Spleen (tissue), 11 donors: ENCODE measurements around the gene DEFB124. TPM values are rescaled to one million over a fixed set of nuclear protein-coding genes. Genes with fewer than 3 reads are reported as not detected.
"Not testable (repeated sequence)": the region's sequence is repeated elsewhere in the genome, so short reads cannot be mapped to it uniquely, and the experiment has no call there.

Experiments used
- DNase-seq: peaks from one replicate; pipeline ENCODE4 v3.0.0-alpha.2; 2020
- H3K27ac ChIP-seq, 8 donors: fragments of 200-600 bp; sonication (generic) in 7 of 8; 1 replicate in 4 of 8; 2 replicates in 4 of 8; pipeline versions ENCODE4 v1.5.0 to v1.8.0; 2016 to 2021; ENCODE audit warnings: inconsistent platforms in 4 of 8, mild to moderate bottlenecking in 4 of 8, moderate library complexity in 1 of 8
- H3K27me3 ChIP-seq, 7 donors: fragments of 200-600 bp; sonication (generic) in 6 of 7; replicated peaks in 1 of 7; 1 replicate in 4 of 7; 2 replicates in 3 of 7; pipeline versions ENCODE4 v1.5.0 to v1.8.0; 2016 to 2021; ENCODE audit warnings: inconsistent platforms in 3 of 7, mild to moderate bottlenecking in 1 of 7
- H3K36me3 ChIP-seq, 6 donors: fragments of 200-600 bp; sonication (generic) in 5 of 6; 1 replicate in 4 of 6; 2 replicates in 2 of 6; pipeline versions ENCODE4 v1.5.0 to v1.8.0; 2016 to 2021; ENCODE audit warnings: inconsistent platforms in 2 of 6
- H3K4me1 ChIP-seq, 6 donors: fragments of 200-600 bp; sonication (generic) in 5 of 6; 1 replicate in 3 of 6; 2 replicates in 3 of 6; pipeline versions ENCODE4 v1.5.0 to v1.8.0; 2016 to 2021; ENCODE audit warnings: inconsistent platforms in 3 of 6
- H3K4me3 ChIP-seq, 8 donors: fragments of 200-600 bp; sonication (generic) in 7 of 8; 1 replicate in 4 of 8; 2 replicates in 4 of 8; pipeline versions ENCODE4 v1.5.0 to v1.8.0; 2016 to 2021; ENCODE audit warnings: inconsistent platforms in 4 of 8, mild to moderate bottlenecking in 4 of 8, moderate library complexity in 2 of 8
- H3K9me3 ChIP-seq, 8 donors: fragments of 200-600 bp; sonication (generic) in 7 of 8; 1 replicate in 4 of 8; 2 replicates in 4 of 8; pipeline versions ENCODE4 v1.5.0 to v1.8.0; 2016 to 2021; ENCODE audit warnings: inconsistent platforms in 4 of 8
- POLR2A ChIP-seq, 3 donors: fragments of 450-650 bp; IDR thresholded peaks; one replicate each; pipeline ENCODE4 v1.5.1; 2017; ENCODE audit warnings: antibody characterized with exemption in 3 of 3, mild to moderate bottlenecking in 1 of 3
- POLR2AphosphoS5 ChIP-seq, 3 donors: sonication (generic); formaldehyde crosslinking; IDR thresholded peaks; one replicate each; pipeline ENCODE4 v1.5.1; 2017; ENCODE audit warnings: antibody characterized with exemption in 3 of 3
- WGBS, 5 donors: extraction: QIAGEN DNeasy Blood & Tissue Kit in 3 of 5; methylation state at CpG; one replicate each; pipeline versions ENCODE4 v1.1.5 to v1.1.7; 2013 to 2018; 5-methylcytosine and 5-hydroxymethylcytosine counted together
- intact Hi-C: fragments of 100-400 bp; cut with DNase I; formaldehyde crosslinking; loops from one replicate; pipeline ENCODE4 v1.15.0; 2023; ENCODE audit warnings: low total_unique reads
- polyA plus RNA-seq, 3 donors: library from polyadenylated mRNA; stranded (reverse); fragments of 200-250 nt; gene quantifications; one replicate each; pipeline ENCODE4 v1.2.1, GENCODE V29; 2013
- total RNA-seq, 7 donors: library from RNA; depleted of rRNA in 3 of 7; stranded (reverse); fragments of >200 nt in 3 of 7; fragmentation: NEBNext Ultra II Directional in 4 of 7; extraction: Animal tissue kit (Norgen Biotek cat#: 25700) in 4 of 7; gene quantifications; one replicate each; pipeline versions ENCODE4 v1.1.0 to v1.2.1, GENCODE V29; 2016 to 2021
- TF ChIP-seq, protein P1 (sequence below), 11 experiments: fragments of 200-600 bp in 7 of 11; fragments of 450-650 bp in 4 of 11; sonication (generic) in 4 of 11; IDR thresholded peaks in 8 of 11; conservative IDR thresholded peaks in 3 of 11; 1 replicate in 7 of 11; 2 replicates in 4 of 11; pipeline versions ENCODE4 v1.4.0 to v1.8.0; 2016 to 2021; ENCODE audit warnings: antibody characterized with exemption in 11 of 11, inconsistent platforms in 4 of 11, mild to moderate bottlenecking in 1 of 11
- donor health status: healthy with polysubstance abuse.
- donor health status: DM: no; HTN: no; CAD: no; lungs with moderate emphysema.
- donor health status: DM: no; HTN: no; CAD: no.
- donor health status: Bipolar disorder and iron deficiency.
- donor health status: healthy.
- donor health status: DM: no; HTN: no; CAD: no.
- donor health status: DM: yes; HTN: yes; CAD: no.

The DEFB124 gene
- total and polyA plus RNA-seq, 10 donors: 0.24 TPM; not detected in 9

DNA sequence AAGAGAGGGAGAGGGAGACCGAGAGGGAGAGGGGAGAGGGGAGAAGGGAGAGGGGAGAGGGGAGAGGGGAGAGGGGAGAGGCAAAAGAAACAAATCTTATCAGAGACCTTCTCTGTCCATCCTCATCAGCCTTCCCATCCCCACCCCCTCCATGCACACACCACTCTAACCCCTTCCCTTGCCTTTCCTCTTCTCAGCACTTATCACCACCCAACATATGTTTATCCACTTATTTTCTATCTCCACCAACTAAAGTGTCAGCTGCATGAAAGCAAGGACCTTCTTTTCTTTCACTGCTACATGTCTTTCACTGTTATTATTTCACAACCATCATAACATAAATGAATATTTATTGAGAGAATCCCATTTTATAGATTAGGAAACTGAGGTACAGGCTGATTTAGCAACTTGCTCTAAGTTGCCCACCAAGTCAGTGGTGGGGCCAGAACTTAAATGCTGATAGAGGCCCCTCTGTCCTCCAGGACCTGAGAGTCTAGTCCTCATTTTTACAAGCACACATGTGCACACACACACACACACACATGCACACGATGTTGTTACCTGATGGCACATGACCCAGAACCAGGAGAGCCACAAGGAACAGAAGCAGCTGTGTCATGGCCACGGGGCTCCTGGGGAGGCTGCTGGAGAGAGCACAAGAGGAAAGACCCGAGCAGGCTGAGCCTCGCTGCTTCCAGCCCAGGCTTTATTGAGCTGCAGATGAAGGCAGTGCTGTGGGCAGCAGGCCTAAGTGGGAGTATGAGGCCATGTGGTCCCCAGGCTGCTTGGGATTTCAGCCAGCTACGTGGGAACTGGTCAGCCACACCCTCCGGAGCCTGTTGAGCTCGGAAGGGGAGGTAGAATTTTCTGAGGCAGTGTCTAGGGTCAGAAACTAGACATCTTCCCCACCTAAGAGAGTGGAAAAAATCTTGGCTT lies 2.3 kb downstream of the DEFB124 start:
- no peaks in the 10 kb centered on the region for H3K36me3 ChIP-seq
- H3K4me3 ChIP-seq: no peak overlapping the region
- no peak for DNase-seq
- H3K9me3 ChIP-seq: no peaks in the 10 kb centered on the region
- H3K4me1 ChIP-seq: peaks cover 5 to 23% (median 15%) of the 10 kb centered on the region in 6 donors
- 63 to 80% (median 68%) methylated on average over 7 to 8 of the region's 8 CpGs for WGBS, 5 donors
- intact Hi-C loops: no loop called here
- H3K27me3 ChIP-seq: peaks cover 0 to 38% (median 16%) of the 10 kb centered on the region in 7 donors
- TF ChIP-seq POLR2A (IDR thresholded peaks at IDR 0.05) (no peak), POLR2AphosphoS5 (IDR thresholded peaks at IDR 0.05) (no peak)
- TF ChIP-seq, protein P1, sequence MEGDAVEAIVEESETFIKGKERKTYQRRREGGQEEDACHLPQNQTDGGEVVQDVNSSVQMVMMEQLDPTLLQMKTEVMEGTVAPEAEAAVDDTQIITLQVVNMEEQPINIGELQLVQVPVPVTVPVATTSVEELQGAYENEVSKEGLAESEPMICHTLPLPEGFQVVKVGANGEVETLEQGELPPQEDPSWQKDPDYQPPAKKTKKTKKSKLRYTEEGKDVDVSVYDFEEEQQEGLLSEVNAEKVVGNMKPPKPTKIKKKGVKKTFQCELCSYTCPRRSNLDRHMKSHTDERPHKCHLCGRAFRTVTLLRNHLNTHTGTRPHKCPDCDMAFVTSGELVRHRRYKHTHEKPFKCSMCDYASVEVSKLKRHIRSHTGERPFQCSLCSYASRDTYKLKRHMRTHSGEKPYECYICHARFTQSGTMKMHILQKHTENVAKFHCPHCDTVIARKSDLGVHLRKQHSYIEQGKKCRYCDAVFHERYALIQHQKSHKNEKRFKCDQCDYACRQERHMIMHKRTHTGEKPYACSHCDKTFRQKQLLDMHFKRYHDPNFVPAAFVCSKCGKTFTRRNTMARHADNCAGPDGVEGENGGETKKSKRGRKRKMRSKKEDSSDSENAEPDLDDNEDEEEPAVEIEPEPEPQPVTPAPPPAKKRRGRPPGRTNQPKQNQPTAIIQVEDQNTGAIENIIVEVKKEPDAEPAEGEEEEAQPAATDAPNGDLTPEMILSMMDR (IDR thresholded peaks at IDR 0.05 in 8 of 11, conservative IDR thresholded peaks at IDR 0.05 in 3 of 11): no peak
- no peak overlapping the region for H3K27ac ChIP-seq

DNA sequence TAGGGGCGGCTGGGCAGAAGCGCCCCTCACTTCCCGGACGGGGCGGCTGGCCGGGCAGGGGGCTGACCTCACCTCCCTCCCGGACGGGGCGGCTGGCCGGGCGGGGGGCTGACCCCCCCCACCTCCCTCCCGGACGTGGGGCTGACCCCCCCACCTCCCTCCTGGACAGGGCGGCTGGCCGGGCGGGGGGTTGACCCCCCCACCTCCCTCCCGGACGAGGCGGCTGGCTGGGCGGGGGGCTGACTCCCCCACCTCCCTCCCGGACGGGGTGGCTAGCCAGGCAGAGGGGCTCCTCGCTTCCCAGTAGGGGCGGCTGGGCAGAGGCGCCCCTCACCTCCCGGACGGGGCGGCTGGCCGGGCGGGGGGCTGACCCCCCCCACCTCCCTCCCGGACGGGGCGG lies 4.0 kb downstream of the DEFB124 start:
- Histone ChIP-seq H3K4me1 (peaks cover 5 to 23% (median 15%) of the 10 kb centered on the region in 6 donors), H3K27me3 (peaks cover 0 to 21% (median 12%) of the 10 kb centered on the region in 7 donors)
- H3K27ac ChIP-seq, intact Hi-C loops, H3K36me3 ChIP-seq, H3K4me3 ChIP-seq, DNase-seq, H3K9me3 ChIP-seq: not testable (repeated sequence)
- WGBS, 5 donors: 94 to 98% (median 95%) methylated on average over 3 to 22 of the region's 33 CpGs; no CpG with 5 or more reads in 2 of the 5 donors

DNA sequence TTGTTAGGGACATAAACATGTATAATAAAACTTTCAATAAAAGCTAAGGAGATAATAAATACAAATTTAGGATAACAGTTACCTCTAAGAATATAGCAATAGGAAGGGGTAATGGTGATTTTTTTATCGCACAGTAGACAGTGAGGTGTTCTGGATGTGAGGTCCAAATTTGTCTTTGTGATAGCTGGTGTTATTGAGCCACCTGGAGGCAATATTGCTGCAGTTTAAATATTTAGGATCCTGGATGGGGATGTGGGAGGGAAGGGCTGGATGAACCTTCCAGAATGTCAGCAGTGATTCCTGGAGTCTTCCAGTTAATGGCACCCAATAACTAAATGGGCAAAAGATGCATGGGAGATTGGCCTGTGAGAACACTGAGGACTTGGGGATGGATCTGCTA lies 20.6 kb downstream of the DEFB124 start:
- no peaks in the 10 kb centered on the region for H3K9me3 ChIP-seq
- WGBS, 5 donors: 84 to 95% (median 89%) methylated on average over 1 of the region's 1 CpG
- DNase-seq: no peak
- no peak overlapping the region for H3K27ac ChIP-seq
- no peaks in the 10 kb centered on the region for H3K36me3 ChIP-seq
- H3K4me3 ChIP-seq: no peak overlapping the region
- intact Hi-C loops: no loop called here
- TF ChIP-seq POLR2AphosphoS5 (IDR thresholded peaks at IDR 0.05): no peak
- TF ChIP-seq, protein P1 (IDR thresholded peaks at IDR 0.05 in 8 of 11, conservative IDR thresholded peaks at IDR 0.05 in 3 of 11): no peak
- TF ChIP-seq POLR2A (IDR thresholded peaks at IDR 0.05): no peak
- no peaks in the 10 kb centered on the region for H3K4me1 ChIP-seq
- peaks cover 0 to 30% (median 0%) of the 10 kb centered on the region in 7 donors for H3K27me3 ChIP-seq

DNA sequence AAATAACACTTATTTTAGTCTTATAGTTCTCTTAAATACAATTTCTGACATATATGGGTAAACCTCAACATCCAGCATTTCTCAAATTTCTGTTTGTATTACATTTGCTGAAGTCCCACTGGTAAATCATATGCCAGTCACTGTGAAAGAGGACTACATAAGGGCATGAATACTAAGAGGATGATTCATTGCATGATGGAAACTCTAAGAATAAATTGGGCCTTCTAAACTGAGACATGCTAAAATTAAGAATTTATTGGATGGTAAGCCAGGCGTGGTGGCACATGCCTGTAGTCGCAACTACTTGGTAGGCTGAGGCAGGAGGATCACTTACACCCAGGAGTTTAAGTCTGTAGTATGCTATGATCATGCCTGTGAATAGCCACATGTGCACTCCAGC lies 22.4 kb downstream of the DEFB124 start:
- Histone ChIP-seq H3K36me3 (no peaks in the 10 kb centered on the region), H3K27ac (no peak overlapping the region), H3K27me3 (peaks cover 0 to 18% (median 0%) of the 10 kb centered on the region in 7 donors), H3K4me1 (no peaks in the 10 kb centered on the region), H3K9me3 (no peaks in the 10 kb centered on the region), H3K4me3 (no peak overlapping the region)
- TF ChIP-seq, protein P1 (IDR thresholded peaks at IDR 0.05 in 8 of 11, conservative IDR thresholded peaks at IDR 0.05 in 3 of 11): no peak
- TF ChIP-seq POLR2A (IDR thresholded peaks at IDR 0.05) (no peak), POLR2AphosphoS5 (IDR thresholded peaks at IDR 0.05) (no peak)
- 72 to 86% (median 82%) methylated on average over 2 of the region's 2 CpGs for WGBS, 5 donors
- intact Hi-C loops: no loop called here
- no peak for DNase-seq
